ENCODE results near the gene UCN3. TPM values are rescaled to one million over a fixed set of nuclear protein-coding genes. Genes with fewer than 3 reads are reported as not detected.

The UCN3 gene
- total and polyA plus RNA-seq, 10 of the 15 experiments (the other 5 are each of a cell fraction or from before 2014, with no cell fraction given): not detected

DNA sequence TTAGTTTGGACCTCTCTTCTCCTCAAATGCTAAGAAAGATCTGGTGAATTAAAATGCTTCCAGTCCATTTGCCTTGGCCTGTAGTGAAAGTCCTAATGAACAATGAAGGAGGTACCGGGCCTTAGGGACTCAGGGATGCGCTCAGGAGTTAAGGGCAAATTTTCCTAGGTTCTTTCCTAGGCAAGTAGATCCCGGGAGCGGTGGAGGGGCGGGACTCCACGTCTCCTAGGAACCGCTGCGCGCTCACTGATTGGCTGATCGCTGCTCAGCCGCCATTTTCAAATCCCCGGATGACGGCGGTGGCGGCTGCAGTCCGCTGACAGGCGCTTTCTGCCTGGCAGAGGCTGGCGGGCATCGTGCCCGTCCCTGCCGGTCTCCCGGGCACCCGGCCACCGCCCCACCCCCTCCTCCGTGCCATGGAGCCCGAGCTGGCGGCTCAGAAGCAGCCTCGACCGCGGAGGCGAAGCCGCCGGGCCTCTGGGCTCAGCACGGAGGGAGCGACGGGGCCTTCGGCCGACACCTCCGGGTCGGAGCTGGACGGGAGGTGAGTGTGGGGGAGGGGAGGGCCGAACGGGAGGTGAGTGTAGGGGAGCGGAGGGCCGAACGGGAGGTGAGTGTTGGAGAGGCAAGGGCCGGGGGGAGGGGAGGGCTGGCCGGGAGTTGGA, 47.6 kb downstream of the UCN3 start, which contains the start of gene NET1 (continued):
- peak; percentile 99 for TF ChIP-seq NKRF (conservative IDR thresholded peaks at IDR 0.05)
- peak; percentile 40; the same call in 1 of the 2 replicates for TF ChIP-seq RB1 (IDR thresholded peaks at IDR 0.05; ENCODE audit: borderline replicate concordance)
- TF ChIP-seq SIX5 (IDR thresholded peaks at IDR 0.05; ENCODE audit: low read depth, low read length, severe bottlenecking): no peak
- TF ChIP-seq MEF2A (IDR thresholded peaks at IDR 0.05; ENCODE audit: insufficient read depth, low read depth, low read length): no peak
- no peak for TF ChIP-seq BCLAF1 (IDR thresholded peaks at IDR 0.05)
- peak; percentile 91 for TF ChIP-seq E2F4 (IDR thresholded peaks at IDR 0.05; ENCODE audit: low read depth, low read length)
- TF ChIP-seq, protein P1, sequence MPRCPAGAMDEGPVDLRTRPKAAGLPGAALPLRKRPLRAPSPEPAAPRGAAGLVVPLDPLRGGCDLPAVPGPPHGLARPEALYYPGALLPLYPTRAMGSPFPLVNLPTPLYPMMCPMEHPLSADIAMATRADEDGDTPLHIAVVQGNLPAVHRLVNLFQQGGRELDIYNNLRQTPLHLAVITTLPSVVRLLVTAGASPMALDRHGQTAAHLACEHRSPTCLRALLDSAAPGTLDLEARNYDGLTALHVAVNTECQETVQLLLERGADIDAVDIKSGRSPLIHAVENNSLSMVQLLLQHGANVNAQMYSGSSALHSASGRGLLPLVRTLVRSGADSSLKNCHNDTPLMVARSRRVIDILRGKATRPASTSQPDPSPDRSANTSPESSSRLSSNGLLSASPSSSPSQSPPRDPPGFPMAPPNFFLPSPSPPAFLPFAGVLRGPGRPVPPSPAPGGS (IDR thresholded peaks at IDR 0.05; ENCODE audit: borderline replicate concordance, insufficient read depth, low read depth, low read length, poor library complexity, severe bottlenecking): no peak
- TF ChIP-seq NFXL1 (IDR thresholded peaks at IDR 0.05; ENCODE audit: borderline replicate concordance): no peak
- no peak for TF ChIP-seq ZNF274 (IDR thresholded peaks at IDR 0.05; ENCODE audit: insufficient read depth, insufficient read length)
- no peak for TF ChIP-seq CHD1 (IDR thresholded peaks at IDR 0.05; ENCODE audit: low read depth, low read length)
- no peak for TF ChIP-seq TAF1 (IDR thresholded peaks at IDR 0.05; ENCODE audit: borderline replicate concordance, low read depth, low read length)
- peak; percentile 88 for TF ChIP-seq SP1 (IDR thresholded peaks at IDR 0.05; ENCODE audit: low read depth, low read length)
- TF ChIP-seq EED (IDR thresholded peaks at IDR 0.05; ENCODE audit: low read depth): no peak
- TF ChIP-seq TBL1XR1 (IDR thresholded peaks at IDR 0.05; ENCODE audit: low read depth, low read length): no peak
- TF ChIP-seq YBX1 (IDR thresholded peaks at IDR 0.05): no peak
- TF ChIP-seq LARP7 (IDR thresholded peaks at IDR 0.05): no peak
- TF ChIP-seq IKZF2 (IDR thresholded peaks at IDR 0.05): no peak
- TF ChIP-seq HDAC2 (IDR thresholded peaks at IDR 0.05): no peak
- no peak for TF ChIP-seq ZBTB33 (IDR thresholded peaks at IDR 0.05)
- TF ChIP-seq, protein P2, sequence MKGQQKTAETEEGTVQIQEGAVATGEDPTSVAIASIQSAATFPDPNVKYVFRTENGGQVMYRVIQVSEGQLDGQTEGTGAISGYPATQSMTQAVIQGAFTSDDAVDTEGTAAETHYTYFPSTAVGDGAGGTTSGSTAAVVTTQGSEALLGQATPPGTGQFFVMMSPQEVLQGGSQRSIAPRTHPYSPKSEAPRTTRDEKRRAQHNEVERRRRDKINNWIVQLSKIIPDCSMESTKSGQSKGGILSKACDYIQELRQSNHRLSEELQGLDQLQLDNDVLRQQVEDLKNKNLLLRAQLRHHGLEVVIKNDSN (IDR thresholded peaks at IDR 0.05; ENCODE audit: borderline replicate concordance, extremely low read length, insufficient read depth, low read depth, low read length): no peak
- no peak for TF ChIP-seq MTA2 (IDR thresholded peaks at IDR 0.05; ENCODE audit: low read depth)

Measured in GM12878 (cell line).